ENCODE data around the gene FRMD4A. TPM values are rescaled to one million over a fixed set of nuclear protein-coding genes. Genes with fewer than 3 reads are reported as not detected.
"Not testable (repeated sequence)": the region's sequence is repeated elsewhere in the genome, so short reads cannot be mapped to it uniquely, and the experiment has no call there.

FRMD4A gene
- total RNA-seq, 4 donors from 2014 or later = 13.7 to 27.2 (median 19.6) TPM

DNA sequence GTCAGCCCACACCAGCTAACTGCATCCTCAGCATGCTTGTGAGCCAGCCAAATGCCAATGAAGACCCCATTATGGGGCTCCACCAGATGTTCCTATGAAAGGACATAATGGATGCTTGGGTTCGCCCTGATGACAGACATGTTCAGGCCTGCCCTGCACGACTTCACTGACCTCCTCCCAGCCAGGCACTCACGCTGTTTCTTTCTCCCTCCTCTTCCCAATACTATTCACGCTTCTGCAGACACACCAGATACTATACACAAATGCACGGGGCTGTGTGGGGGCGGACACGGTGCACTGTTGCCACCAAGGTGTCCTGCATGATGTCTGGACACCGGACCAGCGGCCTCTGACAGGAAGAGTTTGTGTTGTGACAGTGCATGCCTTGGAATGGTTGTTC lies 459.7 kb downstream of the FRMD4A start:
- no peak overlapping the region for H3K27ac ChIP-seq
- H3K4me1 ChIP-seq = peaks cover 0 to 33% (median 0%) of the 10 kb centered on the region in 3 donors
- H3K27me3 ChIP-seq = no peaks in the 10 kb centered on the region
- 69 to 82% methylated on average over 8 of the region's 9 CpGs for WGBS, 2 donors (ENCODE audit: low coverage in 1 of 2)
- no peak for ATAC-seq
- H3K4me3 ChIP-seq = no peak overlapping the region
- H3K36me3 ChIP-seq = no peaks in the 10 kb centered on the region
- TF ChIP-seq EP300 (IDR thresholded peaks at IDR 0.05) (no peak), POLR2AphosphoS5 (IDR thresholded peaks at IDR 0.05) (no peak)
- H3K9me3 ChIP-seq = no peaks in the 10 kb centered on the region

DNA sequence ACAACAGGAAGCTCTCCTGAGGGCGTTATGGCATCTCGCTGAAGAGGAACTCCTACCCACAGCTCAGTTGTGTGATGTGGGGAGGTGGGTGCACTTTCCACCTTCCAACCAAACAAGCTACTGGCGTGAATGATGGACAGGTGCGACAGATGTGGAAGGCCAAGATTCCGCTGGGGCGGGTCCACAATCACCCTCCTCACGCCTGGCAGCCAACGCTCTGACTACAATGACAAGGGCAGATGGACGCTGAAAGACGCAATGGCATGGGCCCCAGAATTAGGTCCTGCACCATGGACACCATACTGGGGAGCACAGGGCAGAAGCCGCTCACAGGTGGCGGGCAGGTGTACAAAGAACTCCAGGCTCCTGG lies 461.4 kb downstream of the FRMD4A start:
- H3K4me3 ChIP-seq = no peak overlapping the region
- no peaks in the 10 kb centered on the region for H3K27me3 ChIP-seq
- no peak for ATAC-seq
- H3K4me1 ChIP-seq = peaks cover 0 to 20% (median 0%) of the 10 kb centered on the region in 3 donors
- TF ChIP-seq POLR2AphosphoS5 (IDR thresholded peaks at IDR 0.05) (no peak), EP300 (IDR thresholded peaks at IDR 0.05) (no peak), POLR2A (IDR thresholded peaks at IDR 0.05) (no peak)
- TF ChIP-seq, protein P1, sequence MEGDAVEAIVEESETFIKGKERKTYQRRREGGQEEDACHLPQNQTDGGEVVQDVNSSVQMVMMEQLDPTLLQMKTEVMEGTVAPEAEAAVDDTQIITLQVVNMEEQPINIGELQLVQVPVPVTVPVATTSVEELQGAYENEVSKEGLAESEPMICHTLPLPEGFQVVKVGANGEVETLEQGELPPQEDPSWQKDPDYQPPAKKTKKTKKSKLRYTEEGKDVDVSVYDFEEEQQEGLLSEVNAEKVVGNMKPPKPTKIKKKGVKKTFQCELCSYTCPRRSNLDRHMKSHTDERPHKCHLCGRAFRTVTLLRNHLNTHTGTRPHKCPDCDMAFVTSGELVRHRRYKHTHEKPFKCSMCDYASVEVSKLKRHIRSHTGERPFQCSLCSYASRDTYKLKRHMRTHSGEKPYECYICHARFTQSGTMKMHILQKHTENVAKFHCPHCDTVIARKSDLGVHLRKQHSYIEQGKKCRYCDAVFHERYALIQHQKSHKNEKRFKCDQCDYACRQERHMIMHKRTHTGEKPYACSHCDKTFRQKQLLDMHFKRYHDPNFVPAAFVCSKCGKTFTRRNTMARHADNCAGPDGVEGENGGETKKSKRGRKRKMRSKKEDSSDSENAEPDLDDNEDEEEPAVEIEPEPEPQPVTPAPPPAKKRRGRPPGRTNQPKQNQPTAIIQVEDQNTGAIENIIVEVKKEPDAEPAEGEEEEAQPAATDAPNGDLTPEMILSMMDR (IDR thresholded peaks at IDR 0.05) = no peak
- no peaks in the 10 kb centered on the region for H3K36me3 ChIP-seq
- H3K27ac ChIP-seq = no peak overlapping the region
- WGBS, 2 donors (ENCODE audit: low coverage in 1 of 2) = 100% methylated on average over 4 of the region's 12 CpGs; no CpG with 5 or more reads in 1 of the 2 donors
- H3K9me3 ChIP-seq = no peaks in the 10 kb centered on the region

DNA sequence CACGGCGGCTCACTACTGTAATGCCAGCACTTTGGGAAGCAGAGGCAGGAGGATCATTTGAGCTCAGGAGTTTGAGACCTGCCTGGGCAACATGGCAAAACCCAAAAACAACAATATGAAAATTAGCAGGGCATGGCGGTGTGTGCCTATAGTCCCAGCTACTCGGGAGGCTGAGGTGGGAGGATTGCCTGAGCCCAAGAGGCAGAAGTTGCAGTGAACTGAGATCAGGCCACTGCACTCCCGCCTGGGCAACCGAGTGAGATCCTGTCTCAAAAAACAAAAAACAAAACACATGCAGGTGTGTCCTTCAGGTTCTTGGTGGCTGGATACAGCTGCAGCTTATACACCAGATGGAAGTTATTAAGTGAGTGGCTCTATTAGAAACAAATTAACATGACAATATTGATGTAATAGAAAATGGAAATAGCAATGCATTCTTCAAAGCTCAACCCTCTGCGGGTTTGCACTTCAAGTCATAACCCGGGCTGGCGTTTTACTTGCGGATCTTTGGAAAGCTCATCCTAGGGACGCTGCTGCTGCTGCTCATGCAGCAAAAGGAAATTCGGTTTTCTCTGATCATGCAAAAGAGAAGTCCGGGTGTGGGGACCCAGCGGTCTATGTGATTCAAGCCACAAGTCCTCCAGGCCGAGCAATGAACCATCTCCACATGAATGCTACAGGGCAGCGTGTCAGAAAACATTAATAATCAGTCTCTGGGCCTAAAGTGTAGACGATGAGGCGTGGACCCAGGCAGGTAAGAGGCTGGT lies 462.0 kb downstream of the FRMD4A start:
- TF ChIP-seq EP300 (IDR thresholded peaks at IDR 0.05) (no peak), POLR2AphosphoS5 (IDR thresholded peaks at IDR 0.05) (no peak), POLR2A (IDR thresholded peaks at IDR 0.05) (no peak)
- TF ChIP-seq, protein P1 (IDR thresholded peaks at IDR 0.05) = no peak
- H3K27ac ChIP-seq = no peak overlapping the region
- H3K9me3 ChIP-seq = no peaks in the 10 kb centered on the region
- H3K27me3 ChIP-seq = no peaks in the 10 kb centered on the region
- ATAC-seq = no peak
- peaks cover 0 to 18% (median 0%) of the 10 kb centered on the region in 3 donors for H3K4me1 ChIP-seq
- no peak overlapping the region for H3K4me3 ChIP-seq
- no peaks in the 10 kb centered on the region for H3K36me3 ChIP-seq
- WGBS, 2 donors (ENCODE audit: low coverage in 1 of 2) = 90 to 100% methylated on average over 2 to 8 of the region's 18 CpGs

DNA sequence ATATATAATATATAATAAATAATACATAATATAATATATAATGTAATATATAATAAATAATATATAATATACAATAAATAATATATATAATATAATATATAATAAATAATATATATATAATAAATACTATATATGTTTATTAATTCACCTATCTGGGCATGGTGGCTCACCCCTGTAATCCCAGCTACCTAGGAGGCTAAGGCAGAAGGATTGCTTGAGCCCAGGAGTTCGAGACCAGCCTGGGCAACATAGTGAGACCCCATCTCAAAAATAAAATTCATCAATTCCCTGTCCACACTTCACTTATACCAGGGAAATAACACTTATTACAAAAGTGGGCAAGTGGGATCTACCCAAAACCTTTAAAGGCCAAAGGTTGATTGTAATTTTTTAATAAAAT lies 462.9 kb downstream of the FRMD4A start:
- H3K27ac ChIP-seq = no peak overlapping the region
- 89 to 94% methylated on average over 1 of the region's 1 CpG for WGBS, 2 donors (ENCODE audit: low coverage in 1 of 2)
- no peaks in the 10 kb centered on the region for H3K27me3 ChIP-seq
- no peak for ATAC-seq
- H3K36me3 ChIP-seq = no peaks in the 10 kb centered on the region
- peaks cover 0 to 20% (median 0%) of the 10 kb centered on the region in 3 donors for H3K4me1 ChIP-seq
- TF ChIP-seq EP300 (IDR thresholded peaks at IDR 0.05) (no peak), POLR2AphosphoS5 (IDR thresholded peaks at IDR 0.05) (no peak), POLR2A (IDR thresholded peaks at IDR 0.05) (no peak)
- TF ChIP-seq, protein P1 (IDR thresholded peaks at IDR 0.05) = no peak
- H3K9me3 ChIP-seq = no peaks in the 10 kb centered on the region
- H3K4me3 ChIP-seq = no peak overlapping the region

DNA sequence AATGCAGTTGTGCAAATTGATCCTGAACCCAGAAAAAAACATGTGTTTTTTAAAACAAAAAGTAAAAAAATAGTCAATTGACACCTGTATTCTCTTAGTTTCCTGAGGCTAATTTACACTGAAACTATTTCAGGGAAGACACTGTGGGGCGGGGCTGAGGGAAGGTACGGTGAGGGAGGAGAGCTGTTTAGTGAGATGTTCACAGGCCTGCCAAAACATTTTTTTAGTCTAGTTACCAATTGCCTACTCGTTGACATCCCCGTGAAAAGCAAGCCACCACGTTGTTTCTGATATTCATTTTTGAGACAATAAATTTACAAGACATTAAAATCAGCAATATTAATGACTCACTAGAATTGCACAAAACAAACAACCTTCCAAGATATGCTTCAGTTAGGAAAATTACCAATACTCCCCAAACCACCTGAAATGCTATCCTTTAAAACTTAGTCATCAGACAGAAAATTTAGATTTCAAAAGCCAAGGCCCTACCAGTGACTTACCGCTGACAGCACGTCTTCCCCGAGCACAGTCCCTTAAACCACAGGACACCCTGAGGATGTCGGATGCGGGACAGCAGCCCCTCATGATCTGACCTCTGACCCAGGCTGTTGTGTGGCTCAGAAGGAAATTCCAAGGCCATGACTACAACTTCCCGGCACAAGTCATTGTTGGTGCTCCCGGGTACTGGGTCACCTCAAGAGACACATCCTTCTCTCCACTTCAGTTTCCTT lies 464.8 kb downstream of the FRMD4A start:
- Histone ChIP-seq H3K36me3 (no peaks in the 10 kb centered on the region), H3K9me3 (no peaks in the 10 kb centered on the region), H3K4me1 (peaks cover 0 to 18% (median 0%) of the 10 kb centered on the region in 3 donors), H3K27ac (peak overlapping the region in 3 of 4 donors; percentile 13 to 38 (median 34)), H3K27me3 (no peaks in the 10 kb centered on the region), H3K4me3 (no peak overlapping the region)
- 70% methylated on average over 10 to 12 of the region's 12 CpGs for WGBS, 2 donors (ENCODE audit: low coverage in 1 of 2)
- peak; percentile 48 for ATAC-seq
- no peak for TF ChIP-seq EP300 (IDR thresholded peaks at IDR 0.05)
- TF ChIP-seq, protein P1 (IDR thresholded peaks at IDR 0.05) = no peak
- no peak for TF ChIP-seq POLR2A (IDR thresholded peaks at IDR 0.05)
- TF ChIP-seq POLR2AphosphoS5 (IDR thresholded peaks at IDR 0.05) = no peak

DNA sequence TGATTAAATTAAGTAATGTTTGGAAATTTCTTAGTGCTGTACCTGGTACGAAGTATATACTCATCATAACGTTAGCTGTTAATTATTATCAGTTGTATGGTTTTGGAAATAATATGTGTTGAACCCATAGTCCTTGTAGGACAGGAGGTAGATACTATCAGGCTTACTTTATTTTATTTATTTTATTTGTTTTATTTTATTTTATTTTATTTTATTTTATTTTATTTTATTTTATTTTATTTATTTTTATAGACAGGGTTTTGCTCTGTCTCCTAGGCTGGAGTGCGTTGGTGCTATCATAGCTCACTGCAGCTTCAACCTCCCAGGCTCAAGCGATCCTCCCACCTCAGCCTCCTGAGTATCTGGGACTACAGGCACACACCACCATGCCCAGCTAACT lies 465.5 kb downstream of the FRMD4A start:
- Histone ChIP-seq H3K27ac (peak overlapping the region in 1 of 4 donors; percentile 38), H3K4me1 (peaks cover 0 to 24% (median 0%) of the 10 kb centered on the region in 3 donors)
- H3K9me3 ChIP-seq, ATAC-seq, H3K27me3 ChIP-seq, H3K36me3 ChIP-seq, H3K4me3 ChIP-seq: not testable (repeated sequence)
- WGBS, 2 donors (ENCODE audit: low coverage in 1 of 2) = 96 to 98% methylated on average over 4 of the region's 4 CpGs
